Inflammatory macrophage treated with lipopolysaccharide for 4 hours (primary cell): ENCODE data around the gene AQP11.

ENCODE experiments used
- DNase-seq: peaks from one replicate; pipeline ENCODE4 v3.0.0-alpha.2; 2020

Gene AQP11

GRCh38 chr11:77593883-77594282 lies 4.1 kb downstream of the AQP11 start:
- no peak for DNase-seq

- no peak for DNase-seq
Observed at GRCh38 chr11:77596626-77597025, 6.9 kb downstream of the AQP11 start.

- no peak for DNase-seq
Observed at GRCh38 chr11:77598195-77598594, 8.4 kb downstream of the AQP11 start.

GRCh38 chr11:77602381-77603088 lies 12.8 kb downstream of the AQP11 start:
- DNase-seq: no peak

GRCh38 chr11:77604281-77604680 lies 14.5 kb downstream of the AQP11 start:
- no peak for DNase-seq

- DNase-seq: no peak
Observed at GRCh38 chr11:77609234-77609633, 19.5 kb downstream of the AQP11 start.

GRCh38 chr11:77611921-77612320 lies 22.2 kb downstream of the AQP11 start:
- no peak for DNase-seq

GRCh38 chr11:77617892-77618291 lies 28.1 kb downstream of the AQP11 start:
- no peak for DNase-seq

- DNase-seq: peak; percentile 58
Observed at GRCh38 chr11:77619576-77620198, 29.9 kb downstream of the AQP11 start.

- DNase-seq: no peak
Observed at GRCh38 chr11:77630157-77630710, 40.5 kb downstream of the AQP11 start.

- DNase-seq: peak; percentile 76
Observed at GRCh38 chr11:77633926-77634325, 44.2 kb downstream of the AQP11 start.

- DNase-seq: peak; percentile 27
Observed at GRCh38 chr11:77636731-77637344, 47.1 kb downstream of the AQP11 start.

GRCh38 chr11:77637345-77638165 lies 47.8 kb downstream of the AQP11 start, which contains the start of gene CLNS1A:
CLNS1A (minus strand) TSS chr11:77637794; CDS start chr11:77637714, 80 bp downstream.
- DNase-seq: peak; percentile 90

- DNase-seq: no peak
Observed at GRCh38 chr11:77642228-77642627, 52.5 kb downstream of the AQP11 start.

- no peak for DNase-seq
Observed at GRCh38 chr11:77644887-77645286, 55.1 kb downstream of the AQP11 start.

- no peak for DNase-seq
Observed at GRCh38 chr11:77647654-77648305, 58.0 kb downstream of the AQP11 start.

- no peak for DNase-seq
Observed at GRCh38 chr11:77650123-77650522, 60.4 kb downstream of the AQP11 start.

- no peak for DNase-seq
Observed at GRCh38 chr11:77654770-77655434, 65.1 kb downstream of the AQP11 start.

- no peak for DNase-seq
Observed at GRCh38 chr11:77656362-77656761, 66.6 kb downstream of the AQP11 start.

- DNase-seq: no peak
Observed at GRCh38 chr11:77658213-77659013, 68.7 kb downstream of the AQP11 start.
